CD4-positive, CD25-positive, alpha-beta regulatory T cell (primary cell): ENCODE measurements around the gene WNK1. TPM values are rescaled to one million over a fixed set of nuclear protein-coding genes. Genes with fewer than 3 reads are reported as not detected.

ENCODE experiments used
- ATAC-seq, 2 donors: fragments of 150-1000 bp; cut with Tn5 transposase; one replicate each; pipeline ENCODE4 v1.10.0; 2021; ENCODE audit warnings: low read depth in 2 of 2, moderate number of reproducible peaks in 2 of 2, moderate library complexity in 1 of 2
- DNase-seq, 3 donors: peaks; one replicate each; pipeline versions ENCODE4 v3.0.0 to v3.0.0-alpha.2; 2012 to 2022; ENCODE audit warnings: mixed read lengths in 1 of 3
- H3K27ac ChIP-seq: one replicate; pipeline ENCODE4 v1.7.0; 2013; ENCODE audit warnings: mild to moderate bottlenecking, low read length; ENCODE audit not compliant: insufficient read depth, poor library complexity, severe bottlenecking
- H3K27me3 ChIP-seq: one replicate; pipeline ENCODE4 v1.7.0; 2013; ENCODE audit warnings: low read length; ENCODE audit not compliant: control insufficient read depth, insufficient read depth
- H3K36me3 ChIP-seq: one replicate; pipeline ENCODE4 v1.7.0; 2013; ENCODE audit warnings: mild to moderate bottlenecking, low read length, moderate library complexity; ENCODE audit not compliant: control insufficient read depth, insufficient read depth
- H3K4me1 ChIP-seq: 2 replicates; pipeline ENCODE4 v1.7.0; 2013; ENCODE audit warnings: mild to moderate bottlenecking, low read length; ENCODE audit not compliant: insufficient read depth, control insufficient read depth, poor library complexity, severe bottlenecking
- H3K4me3 ChIP-seq: one replicate; pipeline ENCODE4 v1.7.0; 2013; ENCODE audit warnings: low read depth, mild to moderate bottlenecking, low read length, moderate library complexity
- H3K9me3 ChIP-seq, 2 experiments: 1 replicate in 1 of 2; 2 replicates in 1 of 2; pipeline ENCODE4 v1.7.0; 2013; ENCODE audit warnings: low read length in 2 of 2, mild to moderate bottlenecking in 1 of 2, moderate library complexity in 1 of 2; ENCODE audit not compliant: control insufficient read depth in 2 of 2
- H3K27ac Mint-ChIP-seq, 3 donors: one replicate each; pipeline ENCODE4 v1.8.0; 2020 to 2022; ENCODE audit warnings: mild to moderate bottlenecking in 3 of 3, mixed read lengths in 3 of 3, moderate library complexity in 2 of 3
- H3K27me3 Mint-ChIP-seq: one replicate; pipeline ENCODE4 v1.8.0; 2022; ENCODE audit warnings: mild to moderate bottlenecking, mixed read lengths
- H3K36me3 Mint-ChIP-seq: one replicate; pipeline ENCODE4 v1.8.0; 2020; ENCODE audit warnings: mixed read lengths
- H3K4me1 Mint-ChIP-seq, 4 donors: one replicate each; pipeline ENCODE4 v1.8.0; 2020 to 2022; ENCODE audit warnings: mixed read lengths in 4 of 4, mild to moderate bottlenecking in 1 of 4
- H3K4me3 Mint-ChIP-seq, 4 donors: one replicate each; pipeline ENCODE4 v1.8.0; 2020 to 2022; ENCODE audit warnings: mild to moderate bottlenecking in 4 of 4, mixed read lengths in 4 of 4, moderate library complexity in 3 of 4
- H3K9me3 Mint-ChIP-seq, 7 donors: one replicate each; pipeline ENCODE4 v1.8.0; 2020 to 2022; ENCODE audit warnings: mixed read lengths in 7 of 7, mild to moderate bottlenecking in 3 of 7, moderate library complexity in 2 of 7
- polyA plus RNA-seq, 4 donors: library from polyadenylated mRNA; unstranded; fragments of 300-500 nt; fragmentation: Illumina TruSeq; gene quantifications; one replicate each; pipeline ENCODE4 v1.2.3, GENCODE V29; 2021
- total RNA-seq: library from RNA; stranded (reverse); gene quantifications from one replicate; pipeline ENCODE4 v1.2.3, GENCODE V29; 2022

The WNK1 gene
- total and polyA plus RNA-seq, 5 donors from 2014 or later, result 22.1 to 360 (median 32.8) TPM

- peak in 1 of 3 donors; percentile 19 for DNase-seq
- Histone ChIP-seq H3K4me1 (peaks cover 17% of the 10 kb centered on the region), H3K9me3 (no peaks in the 10 kb centered on the region), H3K27ac (no peak overlapping the region), H3K36me3 (no peaks in the 10 kb centered on the region), H3K27me3 (no peaks in the 10 kb centered on the region), H3K4me3 (peak overlapping the region; percentile 65)
- Mint-ChIP-seq H3K36me3 (no peaks in the 10 kb centered on the region), H3K27me3 (no peaks in the 10 kb centered on the region), H3K4me3 (peak overlapping the region in 3 of 4 donors; percentile 37 to 81 (median 73)), H3K4me1 (peaks cover 17 to 43% (median 24%) of the 10 kb centered on the region in 4 donors), H3K27ac (peak overlapping the region; percentile 39 to 94 (median 87)), H3K9me3 (no peaks in the 10 kb centered on the region)
- no peak for ATAC-seq
These were observed 33.6 kb upstream of the WNK1 start for GRCh38 chr12:718756-719102.

DNA sequence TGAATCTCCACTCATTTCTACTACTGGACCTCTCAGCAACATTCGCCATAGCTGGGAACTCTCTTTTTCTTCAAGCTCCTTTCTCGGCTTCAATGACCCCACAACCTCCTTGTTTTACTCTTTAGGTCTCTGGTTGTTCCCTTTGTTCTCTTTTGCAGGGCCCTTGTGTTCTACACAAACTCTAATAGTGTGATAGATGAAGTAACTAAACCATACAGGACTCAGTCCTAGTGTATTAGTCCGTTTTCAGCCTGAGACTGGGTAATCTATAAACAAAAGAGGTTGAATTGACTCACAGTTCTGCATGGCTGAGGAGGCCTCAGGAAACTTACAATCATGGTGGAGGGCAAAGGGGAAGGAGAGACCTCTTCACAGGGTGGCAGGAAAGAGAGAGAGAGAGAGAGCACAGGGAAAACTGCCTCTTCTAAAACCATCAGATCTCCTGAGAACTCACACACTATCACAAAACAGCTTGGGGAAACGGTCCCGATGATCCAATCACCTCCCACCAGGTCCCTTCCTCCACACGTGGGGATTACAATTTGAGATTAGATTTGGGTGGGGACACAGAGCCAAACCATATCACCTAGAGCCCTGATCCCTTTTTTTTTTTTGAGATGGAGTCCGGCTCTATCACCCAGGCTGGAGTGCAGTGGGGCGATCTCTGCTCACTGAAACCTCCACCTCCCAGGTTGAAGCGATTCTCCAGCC, 32.0 kb upstream of the WNK1 start:
- H3K4me1 ChIP-seq, result peaks cover 24% of the 10 kb centered on the region
- H3K4me3 ChIP-seq, result no peak overlapping the region
- H3K27me3 ChIP-seq, result no peaks in the 10 kb centered on the region
- no peak overlapping the region for H3K27ac ChIP-seq
- peak overlapping the region in 3 of 4 donors; percentile 32 to 66 (median 33) for H3K4me3 Mint-ChIP-seq
- H3K9me3 ChIP-seq, result no peaks in the 10 kb centered on the region
- no peaks in the 10 kb centered on the region for H3K27me3 Mint-ChIP-seq
- peak overlapping the region in 2 of 3 donors; percentile 57 to 87 for H3K27ac Mint-ChIP-seq
- H3K36me3 ChIP-seq, result no peaks in the 10 kb centered on the region
- ATAC-seq (no peak), DNase-seq (no peak)
- H3K36me3 Mint-ChIP-seq, result no peaks in the 10 kb centered on the region
- H3K4me1 Mint-ChIP-seq, result peaks cover 28 to 54% (median 33%) of the 10 kb centered on the region in 4 donors
- H3K9me3 Mint-ChIP-seq, result no peaks in the 10 kb centered on the region

GRCh38 chr12:724194-724855, 28.1 kb upstream of the WNK1 start:
- peaks cover 33 to 78% (median 38%) of the 10 kb centered on the region in 4 donors for H3K4me1 Mint-ChIP-seq
- peak overlapping the region in 2 of 4 donors; percentile 8 to 36 for H3K4me3 Mint-ChIP-seq
- H3K27me3 Mint-ChIP-seq, result no peaks in the 10 kb centered on the region
- Histone ChIP-seq H3K4me1 (peaks cover 30% of the 10 kb centered on the region), H3K27me3 (no peaks in the 10 kb centered on the region), H3K27ac (no peak overlapping the region), H3K4me3 (peak overlapping the region; percentile 13), H3K9me3 (no peaks in the 10 kb centered on the region), H3K36me3 (no peaks in the 10 kb centered on the region)
- ATAC-seq, result peak; percentile 75 to 76
- H3K27ac Mint-ChIP-seq, result peak overlapping the region; percentile 72 to 91 (median 84)
- H3K36me3 Mint-ChIP-seq, result no peaks in the 10 kb centered on the region
- no peaks in the 10 kb centered on the region for H3K9me3 Mint-ChIP-seq
- DNase-seq, result peak in 1 of 3 donors; percentile 4

- Mint-ChIP-seq H3K27ac (peak overlapping the region in 2 of 3 donors; percentile 38 to 88), H3K27me3 (no peaks in the 10 kb centered on the region), H3K9me3 (no peaks in the 10 kb centered on the region), H3K4me1 (peaks cover 34 to 77% (median 42%) of the 10 kb centered on the region in 4 donors), H3K4me3 (no peak overlapping the region), H3K36me3 (no peaks in the 10 kb centered on the region)
- Histone ChIP-seq H3K9me3 (no peaks in the 10 kb centered on the region), H3K27me3 (no peaks in the 10 kb centered on the region), H3K4me1 (peaks cover 27% of the 10 kb centered on the region), H3K27ac (no peak overlapping the region), H3K4me3 (no peak overlapping the region), H3K36me3 (no peaks in the 10 kb centered on the region)
- DNase-seq (no peak), ATAC-seq (no peak)
These were observed 27.3 kb upstream of the WNK1 start for GRCh38 chr12:725076-725475.

DNA sequence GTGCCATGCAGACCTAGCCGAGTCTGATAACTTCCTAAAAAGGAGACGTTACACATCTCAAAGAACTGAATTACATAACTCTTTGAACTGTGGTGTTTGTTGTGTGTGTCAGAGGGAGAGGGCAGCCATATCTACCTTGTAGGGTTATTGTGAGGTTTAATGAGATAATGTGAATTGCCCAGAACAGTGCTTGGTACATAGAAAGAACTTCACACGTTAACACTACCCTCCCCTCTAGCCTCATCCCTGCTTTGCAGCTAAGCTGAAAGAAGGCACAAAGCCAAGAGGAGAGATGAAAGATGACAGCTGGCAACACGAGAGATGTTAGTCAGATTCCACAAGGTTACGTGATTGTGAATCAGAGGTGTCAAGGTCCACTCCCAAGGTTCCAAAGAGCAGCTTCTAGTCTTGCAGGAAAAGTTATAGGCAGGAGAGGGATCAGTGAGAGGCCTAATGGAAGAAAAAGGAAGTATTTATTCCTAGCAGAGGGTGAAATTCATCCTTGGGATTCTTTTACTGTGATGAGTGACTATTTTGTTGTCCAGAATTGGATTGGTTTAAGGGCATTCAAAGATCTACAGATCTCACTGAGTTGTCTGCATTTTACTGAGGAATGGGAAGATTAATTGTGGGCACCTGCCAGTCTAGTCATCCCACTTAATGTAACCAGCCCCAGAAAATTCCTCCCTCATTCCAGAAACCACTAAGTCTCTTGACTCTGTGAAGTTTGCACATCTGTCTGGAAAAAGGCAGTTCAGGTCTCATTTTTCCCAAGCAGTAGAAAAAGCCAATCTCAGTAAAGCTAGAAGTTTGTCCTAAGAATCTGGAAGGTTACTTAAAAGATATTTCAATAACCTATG, 25.9 kb upstream of the WNK1 start:
- no peak for ATAC-seq
- H3K27me3 Mint-ChIP-seq, result no peaks in the 10 kb centered on the region
- no peaks in the 10 kb centered on the region for H3K36me3 Mint-ChIP-seq
- H3K4me3 Mint-ChIP-seq, result peak overlapping the region in 1 of 4 donors; percentile 64
- no peaks in the 10 kb centered on the region for H3K36me3 ChIP-seq
- H3K4me3 ChIP-seq, result no peak overlapping the region
- no peaks in the 10 kb centered on the region for H3K27me3 ChIP-seq
- no peak for DNase-seq
- H3K9me3 ChIP-seq, result no peaks in the 10 kb centered on the region
- H3K4me1 Mint-ChIP-seq, result peaks cover 37 to 78% (median 42%) of the 10 kb centered on the region in 4 donors
- no peak overlapping the region for H3K27ac ChIP-seq
- peaks cover 25% of the 10 kb centered on the region for H3K4me1 ChIP-seq
- H3K9me3 Mint-ChIP-seq, result peaks cover 0 to 2% (median 0%) of the 10 kb centered on the region in 7 donors
- H3K27ac Mint-ChIP-seq, result peak overlapping the region; percentile 52 to 82 (median 77)

DNA sequence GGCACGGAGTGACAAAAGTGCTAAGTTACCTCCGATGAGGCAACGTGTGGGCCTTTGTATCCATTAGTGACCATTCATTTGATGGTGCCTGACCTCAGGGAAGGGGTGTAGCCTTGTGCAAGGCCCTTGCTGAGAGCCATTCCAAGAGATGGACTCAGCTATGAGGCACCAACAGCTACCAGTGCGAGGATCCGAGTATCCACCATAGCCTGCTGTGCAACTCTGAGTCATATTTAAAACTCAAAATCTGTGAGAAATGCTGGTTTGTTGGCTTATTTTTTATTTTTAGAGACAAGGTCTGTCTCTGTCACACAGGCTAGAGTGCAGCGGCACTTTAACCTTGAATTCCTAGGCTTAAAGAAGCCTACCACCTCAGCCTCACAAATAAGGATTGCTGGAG, 25.1 kb upstream of the WNK1 start:
- H3K4me3 Mint-ChIP-seq, result peak overlapping the region in 1 of 4 donors; percentile 34
- Histone ChIP-seq H3K27me3 (no peaks in the 10 kb centered on the region), H3K4me3 (no peak overlapping the region), H3K36me3 (no peaks in the 10 kb centered on the region), H3K4me1 (peaks cover 25% of the 10 kb centered on the region), H3K9me3 (no peaks in the 10 kb centered on the region), H3K27ac (no peak overlapping the region)
- peak overlapping the region; percentile 36 to 77 (median 43) for H3K27ac Mint-ChIP-seq
- H3K4me1 Mint-ChIP-seq, result peaks cover 37 to 75% (median 42%) of the 10 kb centered on the region in 4 donors
- no peaks in the 10 kb centered on the region for H3K27me3 Mint-ChIP-seq
- ATAC-seq, result no peak
- H3K36me3 Mint-ChIP-seq, result no peaks in the 10 kb centered on the region
- H3K9me3 Mint-ChIP-seq, result peaks cover 0 to 2% (median 0%) of the 10 kb centered on the region in 7 donors
- no peak for DNase-seq

- H3K9me3 Mint-ChIP-seq, result peaks cover 0 to 2% (median 0%) of the 10 kb centered on the region in 7 donors
- Histone ChIP-seq H3K36me3 (no peaks in the 10 kb centered on the region), H3K4me3 (peak overlapping the region; percentile 53), H3K9me3 (no peaks in the 10 kb centered on the region), H3K27ac (peak overlapping the region; percentile 71), H3K27me3 (no peaks in the 10 kb centered on the region), H3K4me1 (peaks cover 25% of the 10 kb centered on the region)
- H3K4me3 Mint-ChIP-seq, result peak overlapping the region in 2 of 4 donors; percentile 21 to 22
- H3K36me3 Mint-ChIP-seq, result no peaks in the 10 kb centered on the region
- peak overlapping the region; percentile 74 to 87 (median 84) for H3K27ac Mint-ChIP-seq
- DNase-seq (peak in 2 of 3 donors; percentile 60 to 61), ATAC-seq (peak; percentile 77 to 84)
- no peaks in the 10 kb centered on the region for H3K27me3 Mint-ChIP-seq
- peaks cover 30 to 64% (median 40%) of the 10 kb centered on the region in 4 donors for H3K4me1 Mint-ChIP-seq
These were observed 23.6 kb upstream of the WNK1 start for GRCh38 chr12:728781-729180.
